ENCODE measurements around the gene ATP6V0E1. TPM values are rescaled to one million over a fixed set of nuclear protein-coding genes. Genes with fewer than 3 reads are reported as not detected.
"Not testable (repeated sequence)": the region's sequence is repeated elsewhere in the genome, so short reads cannot be mapped to it uniquely, and the experiment has no call there.

The ATP6V0E1 gene
- total RNA-seq, 1 donor from 2014 or later, result 284 TPM

GRCh38 chr5:173075970-173076369 lies 92.4 kb downstream of the ATP6V0E1 start:
- no peak for DNase-seq (ENCODE audit: low read depth)

GRCh38 chr5:173076471-173076870 lies 92.9 kb downstream of the ATP6V0E1 start:
- DNase-seq (ENCODE audit: low read depth), result not testable (repeated sequence)

GRCh38 chr5:173078878-173079277 lies 95.3 kb downstream of the ATP6V0E1 start:
- no peak for DNase-seq (ENCODE audit: low read depth)

Other genes with a start within 250 kb of the ATP6V0E1 start
- gene DUSP1, start 212.6 kb upstream of the ATP6V0E1 start, total RNA-seq, result 203 and 294 TPM in 2 replicates
- 143 and 240 TPM in 2 replicates for gene ERGIC1, start 149.5 kb upstream of the ATP6V0E1 start, total RNA-seq
- gene RPL26L1, start 24.3 kb upstream of the ATP6V0E1 start, total RNA-seq, result 36.0 and 53.5 TPM in 2 replicates
- 8.0 and 22.9 TPM in 2 replicates for gene CREBRF, start 72.6 kb downstream of the ATP6V0E1 start, total RNA-seq
- 14.9 and 32.0 TPM in 2 replicates for gene BNIP1, start 160.8 kb downstream of the ATP6V0E1 start, total RNA-seq

All from renal cortical epithelial cell (primary cell).